GM12878 (cell line): ENCODE data around the gene ZNF83. TPM values are rescaled to one million over a fixed set of nuclear protein-coding genes. Genes with fewer than 3 reads are reported as not detected.

Source experiments
- ATF2 ChIP-seq: IDR thresholded peaks from 2 replicates; pipeline ENCODE4 v1.6.1; 2012; ENCODE audit warnings: low read length, inconsistent platforms
- BCL3 ChIP-seq: IDR thresholded peaks from 2 replicates; pipeline ENCODE4 v1.6.1; 2011; ENCODE audit warnings: borderline replicate concordance, low read depth, mild to moderate bottlenecking, moderate library complexity, low read length; ENCODE audit not compliant: insufficient read depth, poor library complexity, severe bottlenecking
- CEBPZ ChIP-seq: fragments of 150-350 bp; IDR thresholded peaks from 2 replicates; pipeline ENCODE4 v1.6.1; 2016; ENCODE audit warnings: low read depth, low read length
- FOXM1 ChIP-seq: IDR thresholded peaks from 2 replicates; pipeline ENCODE4 v1.6.1; 2012; ENCODE audit warnings: low read depth, mild to moderate bottlenecking, inconsistent platforms, low read length, moderate library complexity
- IRF4 ChIP-seq: IDR thresholded peaks from 2 replicates; pipeline ENCODE4 v1.6.1; 2011; ENCODE audit warnings: low read depth, low read length
- JUND ChIP-seq: IDR thresholded peaks from 2 replicates; pipeline ENCODE4 v1.6.1; 2012; ENCODE audit warnings: low read depth, mild to moderate bottlenecking, low read length, improper control_type of control experiment, moderate library complexity
- LARP7 ChIP-seq: fragments of 450-650 bp; IDR thresholded peaks from 2 replicates; pipeline ENCODE4 v1.6.1; 2017; ENCODE audit warnings: mild to moderate bottlenecking
- PAX5 ChIP-seq: IDR thresholded peaks from 2 replicates; pipeline ENCODE4 v1.6.1; 2011; ENCODE audit warnings: low read depth, low read length, borderline replicate concordance
- PML ChIP-seq: IDR thresholded peaks from 2 replicates; pipeline ENCODE4 v1.6.1; 2012; ENCODE audit warnings: low read length, inconsistent platforms
- POU2F2 ChIP-seq: IDR thresholded peaks from 3 replicates; pipeline ENCODE4 v1.6.1; 2011; ENCODE audit warnings: low read depth, mild to moderate bottlenecking, low read length, borderline replicate concordance
- RAD21 ChIP-seq: IDR thresholded peaks from 2 replicates; pipeline ENCODE4 v1.6.1; 2011; ENCODE audit warnings: mild to moderate bottlenecking, low read depth, low read length, moderate library complexity; ENCODE audit not compliant: insufficient read depth
- SIN3A ChIP-seq: IDR thresholded peaks from 2 replicates; pipeline ENCODE4 v1.6.1; 2012; ENCODE audit warnings: low read depth, low read length, improper control_type of control experiment
- SPI1 ChIP-seq: IDR thresholded peaks from 2 replicates; pipeline ENCODE4 v1.6.1; 2011; ENCODE audit warnings: low read depth, mild to moderate bottlenecking, low read length, moderate library complexity, borderline replicate concordance; ENCODE audit not compliant: insufficient read depth
- SRF ChIP-seq, 2 experiments: IDR thresholded peaks; 2 replicates each; pipeline ENCODE4 v1.6.1; 2011; ENCODE audit warnings: low read depth in 2 of 2, low read length in 2 of 2, mild to moderate bottlenecking in 1 of 2, moderate library complexity in 1 of 2
- TBL1XR1 ChIP-seq: IDR thresholded peaks from 2 replicates; pipeline ENCODE4 v1.6.1; 2012; ENCODE audit warnings: low read depth, low read length, improper control_type of control experiment
- USF1 ChIP-seq: IDR thresholded peaks from 2 replicates; pipeline ENCODE4 v1.6.1; 2011; ENCODE audit warnings: borderline replicate concordance, low read depth, mild to moderate bottlenecking, moderate library complexity, mixed read lengths, low read length; ENCODE audit not compliant: insufficient read depth; ENCODE audit errors: extremely low read length
- ZNF24 ChIP-seq: fragments of 450-650 bp; IDR thresholded peaks from 2 replicates; pipeline ENCODE4 v1.6.1; 2017; ENCODE audit warnings: antibody characterized with exemption, mild to moderate bottlenecking
- polyA plus RNA-seq, 11 experiments: library from polyadenylated mRNA; depleted of rRNA in 4 of 11; unstranded in 6 of 11; stranded (reverse) in 5 of 11; fragments of >200 nt; fragmentation: Nextera tagmentation in 4 of 11; fragmentation: Illumina TruSeq in 1 of 11; extraction: Ambion mirVana in 4 of 11; extraction: Trizol in 1 of 11; gene quantifications; 1 replicate in 1 of 11; 2 replicates in 10 of 11; pipeline versions ENCODE4 v1.2.1 to v1.2.3, GENCODE V29; 2011 to 2016; ENCODE audit warnings: inconsistent platforms in 2 of 11, missing spikeins in 2 of 11, low read depth in 1 of 11
- total RNA-seq, 4 experiments: library from RNA; depleted of rRNA in 3 of 4; stranded (reverse); fragments of >200 nt in 3 of 4; fragmentation: Illumina TruSeq in 1 of 4; extraction: Trizol in 1 of 4; gene quantifications; 2 replicates each; pipeline versions ENCODE4 v1.2.1 to v1.2.3, GENCODE V29; 2013 to 2021

The ZNF83 gene
- total and polyA plus RNA-seq, 10 of the 15 experiments (the other 5 are each of a cell fraction or from before 2014, with no cell fraction given): 9.9 to 90.1 (median 18.7) TPM

GRCh38 chr19:52570000-52570861 is 67.9 kb downstream of the ZNF83 start, which contains the start of gene ZNF701 (continued):
- TF ChIP-seq FOXM1: no peak
- TF ChIP-seq RAD21: no peak
- TF ChIP-seq ZNF24: no peak
- TF ChIP-seq SIN3A: peak; percentile 99
- no peak for TF ChIP-seq JUND
- 0 out of 2 replicates have a peak, but pooled peaks have one; percentile 75 for TF ChIP-seq PML
- peak; percentile 50; the same call in 1 of the 2 replicates for TF ChIP-seq LARP7
- TF ChIP-seq ATF2: no peak
- no peak for TF ChIP-seq PAX5
- TF ChIP-seq SRF (IDR thresholded peaks at IDR 0.05; ENCODE audit: low read depth in 2 of 2, low read length in 2 of 2): peak; percentile 55 to 85
- no peak for TF ChIP-seq IRF4
- TF ChIP-seq TBL1XR1: no peak
- no peak for TF ChIP-seq BCL3
- peak; percentile 24; the same call in 1 of the 2 replicates for TF ChIP-seq SPI1
- TF ChIP-seq CEBPZ: no peak
- TF ChIP-seq POU2F2: 0 out of 3 replicates have a peak, but pooled peaks have one; percentile 45
- TF ChIP-seq USF1: no peak
